Measurements from ENCODE around the gene COQ4.

DNA sequence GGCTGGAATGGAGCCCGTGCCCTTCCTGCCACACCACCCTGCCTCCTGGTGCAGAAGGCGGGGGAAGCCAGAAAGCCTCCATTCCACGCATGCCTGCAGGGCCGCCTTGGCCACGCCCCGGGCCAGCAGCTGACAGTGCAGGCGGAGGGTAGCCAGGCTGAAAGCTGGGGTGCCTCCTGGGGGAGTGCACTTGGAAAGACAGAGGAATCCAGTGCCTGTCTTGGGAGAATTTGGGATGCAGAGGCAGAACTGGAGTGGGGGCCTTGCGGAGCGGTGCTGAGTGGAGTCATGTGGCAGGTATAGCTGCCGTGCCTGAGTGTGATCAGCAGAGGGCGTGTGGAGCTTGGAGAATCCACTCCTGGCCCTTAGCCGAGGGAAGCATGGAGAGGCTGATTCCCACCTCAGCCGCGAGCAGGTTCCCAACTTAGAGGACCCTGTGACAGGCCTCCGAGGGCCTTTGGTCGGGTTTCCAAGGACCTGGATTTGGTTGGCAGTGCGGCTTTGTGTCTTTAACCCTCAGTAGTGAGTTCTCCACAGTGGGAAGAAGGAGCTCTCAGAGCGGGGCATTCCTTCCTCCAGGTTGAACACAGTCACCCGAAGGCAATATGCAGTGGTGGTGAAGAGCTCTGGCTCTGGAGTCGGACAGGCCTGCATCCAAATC, 39.5 kb downstream of the COQ4 start:
- TF ChIP-seq POLR2AphosphoS5 (IDR thresholded peaks at IDR 0.05; ENCODE audit: low read depth, low read length), result no peak
- TF ChIP-seq TAF1 (IDR thresholded peaks at IDR 0.05; ENCODE audit: borderline replicate concordance, low read depth, low read length), result no peak

Data from GM12892 (cell line).